ENCODE data around the gene CD3E.

- TF ChIP-seq NFRKB (IDR thresholded peaks at IDR 0.05) (no peak), FOXM1 (IDR thresholded peaks at IDR 0.05; ENCODE audit: borderline replicate concordance) (no peak), CTBP1 (IDR thresholded peaks at IDR 0.05; ENCODE audit: borderline replicate concordance) (no peak)
Observed at GRCh38 chr11:118304227-118304567, 333 bp upstream of the CD3E start.

Measured in HEK293T (cell line).